ENCODE results near the gene MYOM3. TPM values are rescaled to one million over a fixed set of nuclear protein-coding genes. Genes with fewer than 3 reads are reported as not detected.

The MYOM3 gene
- total RNA-seq, 2 donors from 2014 or later, result 0.11 to 0.15 TPM

- Mint-ChIP-seq H3K27me3 (ENCODE audit: insufficient read depth) (no peaks in the 10 kb centered on the region), H3K36me3 (ENCODE audit: low read depth) (peaks cover 30% of the 10 kb centered on the region), H3K4me3 (no peak overlapping the region), H3K9me3 (no peaks in the 10 kb centered on the region), H3K27ac (no peak overlapping the region), H3K4me1 (peaks cover 40% of the 10 kb centered on the region)
- Histone ChIP-seq H3K36me3 (ENCODE audit: control insufficient read depth, insufficient read depth, low read length) (peaks cover 6% of the 10 kb centered on the region), H3K4me1 (ENCODE audit: control insufficient read depth, insufficient read depth, low read length) (no peaks in the 10 kb centered on the region), H3K9ac (ENCODE audit: extremely low read depth, low read length, poor library complexity, severe bottlenecking) (no peak overlapping the region), H3K4me3 (ENCODE audit: low read length) (no peak overlapping the region), H3K27ac (ENCODE audit: low read depth, low read length) (no peak overlapping the region), H3K27me3 (ENCODE audit: control insufficient read depth, insufficient read depth, low read length, poor library complexity, severe bottlenecking) (no peaks in the 10 kb centered on the region), H3K9me3 (ENCODE audit: control insufficient read depth, low read length) (no peaks in the 10 kb centered on the region)
- 69% methylated on average over 7 of the region's 8 CpGs; no CpG with 5 or more reads in 1 of the 2 experiments for WGBS, 2 experiments (ENCODE audit: insufficient coverage in 1 of 2, insufficient read length in 1 of 2)
- no peak for TF ChIP-seq CTCF (conservative IDR thresholded peaks at IDR 0.05)
- DNase-seq, result peak; percentile 78
Measured at GRCh38 chr1:24154215-24154614, 42.3 kb upstream of the MYOM3 start.

- no peak overlapping the region for H3K9ac ChIP-seq (ENCODE audit: extremely low read depth, low read length, poor library complexity, severe bottlenecking)
- no peak for TF ChIP-seq CTCF (conservative IDR thresholded peaks at IDR 0.05)
- Mint-ChIP-seq H3K27me3 (ENCODE audit: insufficient read depth) (no peaks in the 10 kb centered on the region), H3K27ac (peak overlapping the region; percentile 58), H3K4me1 (peaks cover 40% of the 10 kb centered on the region), H3K9me3 (no peaks in the 10 kb centered on the region), H3K36me3 (ENCODE audit: low read depth) (peaks cover 20% of the 10 kb centered on the region), H3K4me3 (no peak overlapping the region)
- H3K27ac ChIP-seq (ENCODE audit: low read depth, low read length), result no peak overlapping the region
- H3K36me3 ChIP-seq (ENCODE audit: control insufficient read depth, insufficient read depth, low read length), result peaks cover 6% of the 10 kb centered on the region
- peak; percentile 74 for DNase-seq
- 89 to 95% methylated on average over 8 to 10 of the region's 10 CpGs for WGBS, 2 experiments (ENCODE audit: insufficient coverage in 1 of 2, insufficient read length in 1 of 2)
- H3K4me1 ChIP-seq (ENCODE audit: control insufficient read depth, insufficient read depth, low read length), result no peaks in the 10 kb centered on the region
- H3K27me3 ChIP-seq (ENCODE audit: control insufficient read depth, insufficient read depth, low read length, poor library complexity, severe bottlenecking), result no peaks in the 10 kb centered on the region
- no peaks in the 10 kb centered on the region for H3K9me3 ChIP-seq (ENCODE audit: control insufficient read depth, low read length)
- no peak overlapping the region for H3K4me3 ChIP-seq (ENCODE audit: low read length)
Measured at GRCh38 chr1:24152631-24153494, 40.9 kb upstream of the MYOM3 start.

GRCh38 chr1:24151175-24151533 is 39.2 kb upstream of the MYOM3 start:
- Histone ChIP-seq H3K27ac (ENCODE audit: low read depth, low read length) (peak overlapping the region; percentile 45), H3K36me3 (ENCODE audit: control insufficient read depth, insufficient read depth, low read length) (peaks cover 6% of the 10 kb centered on the region), H3K9me3 (ENCODE audit: control insufficient read depth, low read length) (no peaks in the 10 kb centered on the region), H3K4me1 (ENCODE audit: control insufficient read depth, insufficient read depth, low read length) (no peaks in the 10 kb centered on the region), H3K27me3 (ENCODE audit: control insufficient read depth, insufficient read depth, low read length, poor library complexity, severe bottlenecking) (no peaks in the 10 kb centered on the region), H3K4me3 (ENCODE audit: low read length) (peak overlapping the region; percentile 76), H3K9ac (ENCODE audit: extremely low read depth, low read length, poor library complexity, severe bottlenecking) (peak overlapping the region; percentile 80)
- H3K27ac Mint-ChIP-seq, result peak overlapping the region; percentile 93
- H3K4me3 Mint-ChIP-seq, result peak overlapping the region; percentile 57
- peaks cover 15% of the 10 kb centered on the region for H3K36me3 Mint-ChIP-seq (ENCODE audit: low read depth)
- TF ChIP-seq CTCF (conservative IDR thresholded peaks at IDR 0.05), result no peak
- no peaks in the 10 kb centered on the region for H3K27me3 Mint-ChIP-seq (ENCODE audit: insufficient read depth)
- 4 to 9% methylated on average over 9 to 12 of the region's 12 CpGs for WGBS, 2 experiments (ENCODE audit: insufficient coverage in 1 of 2, insufficient read length in 1 of 2)
- peak; percentile 95 for DNase-seq
- peaks cover 40% of the 10 kb centered on the region for H3K4me1 Mint-ChIP-seq
- no peaks in the 10 kb centered on the region for H3K9me3 Mint-ChIP-seq

Data from endodermal cell (in vitro differentiated cells).